22Rv1 (cell line): ENCODE results near the gene PSME3.

Source experiments
- ZFX ChIP-seq: fragments of 450-650 bp; IDR thresholded peaks from 2 replicates; pipeline ENCODE4 v1.6.1; 2017; ENCODE audit warnings: antibody characterized with exemption, borderline replicate concordance
- TF ChIP-seq, protein P1 (sequence below): fragments of 450-650 bp; IDR thresholded peaks from 2 replicates; pipeline ENCODE4 v1.5.1; 2017; ENCODE audit warnings: mild to moderate bottlenecking

DNA sequence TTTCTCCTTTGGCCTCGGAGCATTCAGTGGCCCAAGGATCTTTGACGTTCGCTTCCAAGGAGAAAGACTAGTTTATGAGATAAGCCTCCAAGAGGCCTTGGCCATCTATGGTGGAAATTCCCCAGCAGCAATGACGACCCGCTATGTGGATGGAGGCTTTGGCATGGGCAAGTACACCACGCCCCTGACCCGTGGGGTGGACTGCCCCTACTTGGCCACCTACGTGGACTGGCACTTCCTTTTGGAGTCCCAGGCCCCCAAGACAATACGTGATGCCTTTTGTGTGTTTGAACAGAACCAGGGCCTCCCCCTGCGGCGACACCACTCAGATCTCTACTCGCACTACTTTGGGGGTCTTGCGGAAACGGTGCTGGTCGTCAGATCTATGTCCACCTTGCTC lies 19.2 kb downstream of the PSME3 start:
- TF ChIP-seq, protein P1, sequence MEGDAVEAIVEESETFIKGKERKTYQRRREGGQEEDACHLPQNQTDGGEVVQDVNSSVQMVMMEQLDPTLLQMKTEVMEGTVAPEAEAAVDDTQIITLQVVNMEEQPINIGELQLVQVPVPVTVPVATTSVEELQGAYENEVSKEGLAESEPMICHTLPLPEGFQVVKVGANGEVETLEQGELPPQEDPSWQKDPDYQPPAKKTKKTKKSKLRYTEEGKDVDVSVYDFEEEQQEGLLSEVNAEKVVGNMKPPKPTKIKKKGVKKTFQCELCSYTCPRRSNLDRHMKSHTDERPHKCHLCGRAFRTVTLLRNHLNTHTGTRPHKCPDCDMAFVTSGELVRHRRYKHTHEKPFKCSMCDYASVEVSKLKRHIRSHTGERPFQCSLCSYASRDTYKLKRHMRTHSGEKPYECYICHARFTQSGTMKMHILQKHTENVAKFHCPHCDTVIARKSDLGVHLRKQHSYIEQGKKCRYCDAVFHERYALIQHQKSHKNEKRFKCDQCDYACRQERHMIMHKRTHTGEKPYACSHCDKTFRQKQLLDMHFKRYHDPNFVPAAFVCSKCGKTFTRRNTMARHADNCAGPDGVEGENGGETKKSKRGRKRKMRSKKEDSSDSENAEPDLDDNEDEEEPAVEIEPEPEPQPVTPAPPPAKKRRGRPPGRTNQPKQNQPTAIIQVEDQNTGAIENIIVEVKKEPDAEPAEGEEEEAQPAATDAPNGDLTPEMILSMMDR, result no peak
- no peak for TF ChIP-seq ZFX
